ENCODE results near the gene RNLS. TPM values are rescaled to one million over a fixed set of nuclear protein-coding genes. Genes with fewer than 3 reads are reported as not detected.
"Not testable (repeated sequence)": the region's sequence is repeated elsewhere in the genome, so short reads cannot be mapped to it uniquely, and the experiment has no call there.

The RNLS gene
- total and polyA plus RNA-seq, 4 experiments from 2014 or later: 1.7 to 5.8 (median 2.7) TPM

DNA sequence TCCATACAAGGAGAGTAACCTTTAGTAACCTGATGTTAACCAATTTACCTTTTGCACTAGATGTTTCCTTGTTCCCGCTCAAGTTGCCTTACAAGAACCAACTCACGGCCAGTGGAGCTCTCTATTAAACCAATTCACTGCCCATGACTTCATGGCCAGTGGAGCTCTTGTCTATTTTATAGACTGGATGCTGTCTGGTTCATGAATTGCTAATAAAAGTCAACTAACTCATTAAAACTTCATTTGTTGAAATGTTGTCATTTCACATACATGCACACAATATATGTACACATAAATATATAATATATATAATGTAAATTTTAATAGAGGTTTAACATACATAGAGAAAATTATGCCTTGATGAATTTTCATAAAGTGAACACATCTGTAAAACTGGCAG is 216.3 kb downstream of the RNLS start:
- no peaks in the 10 kb centered on the region for H3K4me1 ChIP-seq (ENCODE audit: insufficient read depth, low read length)
- ChIA-PET POLR2A (ENCODE audit: partially characterized antibody) (no interaction called here), CTCF (ENCODE audit: partially characterized antibody) (interaction anchor here (0.7 to 1.1 kb wide), 3 partner anchors 20 to 516 kb away, joined by 3 to 7 read pairs (median 5); no protein-coding TSS in a partner anchor)
- H3K27ac Mint-ChIP-seq: no peak overlapping the region
- H3K4me1 Mint-ChIP-seq: no peaks in the 10 kb centered on the region
- no peak overlapping the region for H3K4me3 ChIP-seq (ENCODE audit: low read length in 2 of 2)
- intact Hi-C loops (cut with micrococcal nuclease): no loop called here
- no peaks in the 10 kb centered on the region for H3K27me3 ChIP-seq (ENCODE audit: insufficient read depth, low read length)
- peaks cover 0 to 8% (median under 1%) of the 10 kb centered on the region in 8 donors for H3K9me3 Mint-ChIP-seq
- H3K4me3 Mint-ChIP-seq: no peak overlapping the region
- H3K9me3 ChIP-seq (ENCODE audit: control insufficient read depth in 1 of 2, low read length in 2 of 2): no peaks in the 10 kb centered on the region
- DNase-seq: no peak
- peaks cover 0 to 1% of the 10 kb centered on the region in 2 donors for H3K27me3 Mint-ChIP-seq
- no peaks in the 10 kb centered on the region for H3K36me3 ChIP-seq (ENCODE audit: insufficient read depth, low read length)
- H3K36me3 Mint-ChIP-seq: no peaks in the 10 kb centered on the region
- no peak overlapping the region for H3K27ac ChIP-seq (ENCODE audit: low read depth, low read length)

GRCh38 chr10:88361995-88362807 is 220.9 kb downstream of the RNLS start:
- H3K9me3 ChIP-seq (ENCODE audit: control insufficient read depth in 1 of 2, low read length in 2 of 2): no peaks in the 10 kb centered on the region
- H3K27ac ChIP-seq (ENCODE audit: low read depth, low read length): no peak overlapping the region
- Mint-ChIP-seq H3K9me3 (peaks cover 0 to 2% (median 0%) of the 10 kb centered on the region in 8 donors), H3K4me3 (no peak overlapping the region), H3K27me3 (peaks cover 0 to 1% of the 10 kb centered on the region in 2 donors), H3K36me3 (no peaks in the 10 kb centered on the region), H3K27ac (no peak overlapping the region), H3K4me1 (no peaks in the 10 kb centered on the region)
- H3K36me3 ChIP-seq (ENCODE audit: insufficient read depth, low read length): no peaks in the 10 kb centered on the region
- intact Hi-C loops (cut with micrococcal nuclease): no loop called here
- no peaks in the 10 kb centered on the region for H3K27me3 ChIP-seq (ENCODE audit: insufficient read depth, low read length)
- POLR2A ChIA-PET (ENCODE audit: partially characterized antibody): no interaction called here
- no peak for DNase-seq
- CTCF ChIA-PET (ENCODE audit: partially characterized antibody): no interaction called here
- H3K4me1 ChIP-seq (ENCODE audit: insufficient read depth, low read length): no peaks in the 10 kb centered on the region
- H3K4me3 ChIP-seq (ENCODE audit: low read length in 2 of 2): no peak overlapping the region

DNA sequence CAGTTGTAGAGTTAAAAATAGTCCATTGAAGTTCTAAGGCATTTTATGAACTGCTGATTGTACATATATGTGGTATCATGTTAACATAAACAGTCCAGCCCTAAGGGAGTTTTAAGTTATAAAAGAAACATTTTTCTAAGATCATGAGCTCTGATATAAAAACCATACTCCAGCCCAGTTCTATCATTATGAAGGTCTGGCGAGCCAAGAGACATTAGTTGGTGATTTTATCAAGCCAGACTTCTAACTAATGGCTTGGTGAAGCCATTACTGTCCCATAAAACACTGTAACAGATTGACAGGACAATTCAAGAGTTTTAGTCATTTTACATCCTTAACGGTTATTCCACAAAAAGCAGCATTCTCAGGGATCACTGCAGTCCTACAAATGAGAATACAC is 221.6 kb downstream of the RNLS start:
- no peak overlapping the region for H3K27ac Mint-ChIP-seq
- H3K27ac ChIP-seq (ENCODE audit: low read depth, low read length): no peak overlapping the region
- H3K36me3 Mint-ChIP-seq: no peaks in the 10 kb centered on the region
- no peak overlapping the region for H3K4me3 Mint-ChIP-seq
- H3K27me3 ChIP-seq (ENCODE audit: insufficient read depth, low read length): no peaks in the 10 kb centered on the region
- no peak overlapping the region for H3K4me3 ChIP-seq (ENCODE audit: low read length in 2 of 2)
- ChIA-PET CTCF (ENCODE audit: partially characterized antibody) (no interaction called here), POLR2A (ENCODE audit: partially characterized antibody) (no interaction called here)
- H3K36me3 ChIP-seq (ENCODE audit: insufficient read depth, low read length): no peaks in the 10 kb centered on the region
- DNase-seq: no peak
- no peaks in the 10 kb centered on the region for H3K4me1 ChIP-seq (ENCODE audit: insufficient read depth, low read length)
- no peaks in the 10 kb centered on the region for H3K9me3 ChIP-seq (ENCODE audit: control insufficient read depth in 1 of 2, low read length in 2 of 2)
- no peaks in the 10 kb centered on the region for H3K4me1 Mint-ChIP-seq
- intact Hi-C loops (cut with micrococcal nuclease): no loop called here
- H3K9me3 Mint-ChIP-seq: no peaks in the 10 kb centered on the region
- H3K27me3 Mint-ChIP-seq: peaks cover 0 to 1% of the 10 kb centered on the region in 2 donors

- POLR2A ChIA-PET (ENCODE audit: partially characterized antibody); H3K27ac Mint-ChIP-seq; H3K27ac ChIP-seq (ENCODE audit: low read depth, low read length); intact Hi-C loops (cut with micrococcal nuclease); H3K4me1 ChIP-seq (ENCODE audit: insufficient read depth, low read length); H3K9me3 ChIP-seq (ENCODE audit: control insufficient read depth in 1 of 2, low read length in 2 of 2); H3K27me3 Mint-ChIP-seq; H3K36me3 ChIP-seq (ENCODE audit: insufficient read depth, low read length); CTCF ChIA-PET (ENCODE audit: partially characterized antibody); H3K27me3 ChIP-seq (ENCODE audit: insufficient read depth, low read length); H3K4me3 ChIP-seq (ENCODE audit: low read length in 2 of 2); H3K4me3 Mint-ChIP-seq; H3K36me3 Mint-ChIP-seq; DNase-seq: not testable (repeated sequence)
- peaks cover 0 to 15% (median 6%) of the 10 kb centered on the region in 8 donors for H3K9me3 Mint-ChIP-seq
- H3K4me1 Mint-ChIP-seq: peaks cover 2 to 12% (median 3%) of the 10 kb centered on the region in 4 donors
Measured at GRCh38 chr10:88355750-88356149, 227.4 kb downstream of the RNLS start.

DNA sequence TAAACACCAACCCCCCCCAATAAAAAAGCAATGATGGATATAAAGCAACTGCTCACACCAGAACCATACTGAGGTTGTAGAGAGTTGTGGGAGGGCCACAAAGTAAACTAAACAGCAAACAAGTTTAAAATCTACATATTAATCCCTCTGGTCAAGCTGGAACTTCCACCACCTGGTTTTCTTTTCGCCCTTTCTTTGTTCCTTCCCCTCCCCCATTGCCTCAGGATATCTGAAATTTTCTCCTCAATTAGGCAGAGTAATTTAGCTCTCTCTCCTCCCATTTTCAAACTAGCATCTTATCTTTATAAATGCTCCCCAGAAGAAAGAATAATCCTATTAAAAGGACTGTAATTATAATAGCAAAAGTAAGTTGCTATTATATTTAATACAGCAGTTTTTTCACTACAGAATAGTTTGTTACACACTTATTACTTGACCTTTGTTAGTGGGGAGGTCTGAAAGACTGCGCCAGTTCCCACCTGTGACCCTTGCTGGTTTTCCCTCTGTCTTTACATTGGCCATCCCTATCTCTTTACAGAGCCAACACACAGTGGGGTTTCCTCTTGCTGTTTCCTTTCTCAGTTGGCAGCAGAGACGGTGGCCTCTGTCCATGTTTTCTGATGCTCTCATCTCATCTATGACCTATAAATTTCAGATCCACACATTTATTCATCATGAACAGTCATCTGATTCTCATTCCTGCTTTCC is 235.4 kb downstream of the RNLS start:
- peaks cover 3 to 15% (median 8%) of the 10 kb centered on the region in 4 donors for H3K4me1 Mint-ChIP-seq
- DNase-seq: no peak
- Histone ChIP-seq H3K9me3 (ENCODE audit: control insufficient read depth in 1 of 2, low read length in 2 of 2) (no peaks in the 10 kb centered on the region), H3K36me3 (ENCODE audit: insufficient read depth, low read length) (no peaks in the 10 kb centered on the region), H3K4me3 (ENCODE audit: low read length in 2 of 2) (no peak overlapping the region), H3K27me3 (ENCODE audit: insufficient read depth, low read length) (no peaks in the 10 kb centered on the region), H3K4me1 (ENCODE audit: insufficient read depth, low read length) (no peaks in the 10 kb centered on the region), H3K27ac (ENCODE audit: low read depth, low read length) (no peak overlapping the region)
- no peaks in the 10 kb centered on the region for H3K27me3 Mint-ChIP-seq
- peaks cover 0 to 10% (median 6%) of the 10 kb centered on the region in 8 donors for H3K9me3 Mint-ChIP-seq
- intact Hi-C loops (cut with micrococcal nuclease): no loop called here
- H3K27ac Mint-ChIP-seq: peak overlapping the region in 1 of 7 donors; percentile 8
- H3K36me3 Mint-ChIP-seq: no peaks in the 10 kb centered on the region
- ChIA-PET POLR2A (ENCODE audit: partially characterized antibody) (no interaction called here), CTCF (ENCODE audit: partially characterized antibody) (no interaction called here)
- no peak overlapping the region for H3K4me3 Mint-ChIP-seq

- CTCF ChIA-PET (ENCODE audit: partially characterized antibody): interaction anchor here (1.3 kb wide), 1 partner anchor 20 kb away, joined by 5 read pairs; no protein-coding TSS in a partner anchor
Measured at GRCh38 chr10:88347022-88347421, 236.1 kb downstream of the RNLS start.

GRCh38 chr10:88346144-88346977 is 236.8 kb downstream of the RNLS start:
- H3K4me1 ChIP-seq (ENCODE audit: insufficient read depth, low read length): no peaks in the 10 kb centered on the region
- no peak overlapping the region for H3K27ac ChIP-seq (ENCODE audit: low read depth, low read length)
- Mint-ChIP-seq H3K27ac (peak overlapping the region in 1 of 7 donors; percentile 27), H3K36me3 (no peaks in the 10 kb centered on the region), H3K27me3 (no peaks in the 10 kb centered on the region), H3K4me3 (no peak overlapping the region), H3K4me1 (peaks cover 3 to 12% (median 7%) of the 10 kb centered on the region in 4 donors), H3K9me3 (peaks cover 0 to 7% (median 6%) of the 10 kb centered on the region in 8 donors)
- POLR2A ChIA-PET (ENCODE audit: partially characterized antibody): no interaction called here
- CTCF ChIA-PET (ENCODE audit: partially characterized antibody): interaction anchor here (1.3 kb wide), 1 partner anchor 21 kb away, joined by 5 read pairs; no protein-coding TSS in a partner anchor
- H3K27me3 ChIP-seq (ENCODE audit: insufficient read depth, low read length): no peaks in the 10 kb centered on the region
- no peak for DNase-seq
- no peaks in the 10 kb centered on the region for H3K9me3 ChIP-seq (ENCODE audit: control insufficient read depth in 1 of 2, low read length in 2 of 2)
- H3K36me3 ChIP-seq (ENCODE audit: insufficient read depth, low read length): no peaks in the 10 kb centered on the region
- intact Hi-C loops (cut with micrococcal nuclease): no loop called here
- H3K4me3 ChIP-seq (ENCODE audit: low read length in 2 of 2): no peak overlapping the region

More at GRCh38 chr10:88347022-88347421, 236.1 kb downstream of the RNLS start:
- Mint-ChIP-seq H3K27ac (peak overlapping the region in 1 of 7 donors; percentile 3), H3K4me1 (peaks cover 3 to 15% (median 8%) of the 10 kb centered on the region in 4 donors), H3K36me3 (no peaks in the 10 kb centered on the region), H3K4me3 (no peak overlapping the region), H3K9me3 (peaks cover 0 to 10% (median 6%) of the 10 kb centered on the region in 8 donors), H3K27me3 (no peaks in the 10 kb centered on the region)
- DNase-seq: no peak
- Histone ChIP-seq H3K4me3 (ENCODE audit: low read length in 2 of 2) (no peak overlapping the region), H3K4me1 (ENCODE audit: insufficient read depth, low read length) (no peaks in the 10 kb centered on the region), H3K27me3 (ENCODE audit: insufficient read depth, low read length) (no peaks in the 10 kb centered on the region), H3K27ac (ENCODE audit: low read depth, low read length) (no peak overlapping the region), H3K9me3 (ENCODE audit: control insufficient read depth in 1 of 2, low read length in 2 of 2) (no peaks in the 10 kb centered on the region), H3K36me3 (ENCODE audit: insufficient read depth, low read length) (no peaks in the 10 kb centered on the region)
- intact Hi-C loops (cut with micrococcal nuclease): no loop called here
- POLR2A ChIA-PET (ENCODE audit: partially characterized antibody): no interaction called here

Measured in CD4-positive, alpha-beta memory T cell (primary cell).